Measurements from ENCODE around the gene KCNMA1.

Gene KCNMA1

GRCh38 chr10:76874176-76874575 is 763.4 kb downstream of the KCNMA1 start:
- TF ChIP-seq, protein P1, sequence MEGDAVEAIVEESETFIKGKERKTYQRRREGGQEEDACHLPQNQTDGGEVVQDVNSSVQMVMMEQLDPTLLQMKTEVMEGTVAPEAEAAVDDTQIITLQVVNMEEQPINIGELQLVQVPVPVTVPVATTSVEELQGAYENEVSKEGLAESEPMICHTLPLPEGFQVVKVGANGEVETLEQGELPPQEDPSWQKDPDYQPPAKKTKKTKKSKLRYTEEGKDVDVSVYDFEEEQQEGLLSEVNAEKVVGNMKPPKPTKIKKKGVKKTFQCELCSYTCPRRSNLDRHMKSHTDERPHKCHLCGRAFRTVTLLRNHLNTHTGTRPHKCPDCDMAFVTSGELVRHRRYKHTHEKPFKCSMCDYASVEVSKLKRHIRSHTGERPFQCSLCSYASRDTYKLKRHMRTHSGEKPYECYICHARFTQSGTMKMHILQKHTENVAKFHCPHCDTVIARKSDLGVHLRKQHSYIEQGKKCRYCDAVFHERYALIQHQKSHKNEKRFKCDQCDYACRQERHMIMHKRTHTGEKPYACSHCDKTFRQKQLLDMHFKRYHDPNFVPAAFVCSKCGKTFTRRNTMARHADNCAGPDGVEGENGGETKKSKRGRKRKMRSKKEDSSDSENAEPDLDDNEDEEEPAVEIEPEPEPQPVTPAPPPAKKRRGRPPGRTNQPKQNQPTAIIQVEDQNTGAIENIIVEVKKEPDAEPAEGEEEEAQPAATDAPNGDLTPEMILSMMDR (conservative IDR thresholded peaks at IDR 0.05; ENCODE audit: low read depth, low read length): no peak
- Histone ChIP-seq H3K36me3 (ENCODE audit: insufficient read depth) (no peaks in the 10 kb centered on the region), H3K9ac (no peak overlapping the region), H3K4me2 (no peak overlapping the region), H3K79me2 (ENCODE audit: insufficient read depth, low read depth) (no peaks in the 10 kb centered on the region), H3K4me3 (IDR thresholded peaks at IDR 0.05; ENCODE audit: insufficient read depth, low read depth, low read length) (no peak overlapping the region), H2AFZ (ENCODE audit: low read depth) (no peak overlapping the region), H3K4me1 (ENCODE audit: low read depth, poor library complexity, severe bottlenecking) (no peaks in the 10 kb centered on the region), H3K27ac (no peak overlapping the region), H4K20me1 (ENCODE audit: insufficient read depth) (no peaks in the 10 kb centered on the region), H3K27me3 (ENCODE audit: insufficient read depth, low read depth) (no peaks in the 10 kb centered on the region)

DNA sequence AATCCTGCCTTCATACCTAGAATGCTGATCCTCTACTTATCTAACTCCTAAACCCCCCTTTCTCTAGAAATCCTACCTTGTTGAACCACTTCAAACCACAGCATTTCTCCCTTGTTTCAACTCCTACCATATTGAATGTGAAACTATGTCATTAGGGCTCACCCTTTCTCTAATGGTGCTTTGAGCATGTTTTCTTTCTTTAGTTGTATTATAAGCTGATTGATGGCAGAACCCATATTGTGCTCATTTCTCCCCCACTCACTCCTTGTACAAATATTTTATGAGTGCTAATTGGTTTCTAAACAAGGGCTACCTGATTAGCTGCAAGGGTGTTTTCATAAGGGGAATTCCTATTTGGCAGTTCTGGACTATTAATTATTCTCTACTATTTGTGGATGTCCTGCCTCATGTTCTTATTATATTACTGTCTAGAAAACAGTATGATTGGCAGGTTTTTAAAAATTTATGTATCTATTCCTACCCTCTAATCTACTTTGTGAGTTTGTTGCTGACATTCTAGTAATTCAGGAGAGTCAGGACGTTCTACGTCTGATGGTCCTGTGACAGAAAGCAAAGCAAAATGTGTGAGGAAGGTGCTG is 765.8 kb downstream of the KCNMA1 start:
- no peaks in the 10 kb centered on the region for H3K27me3 ChIP-seq (ENCODE audit: insufficient read depth, low read depth)
- TF ChIP-seq, protein P1 (conservative IDR thresholded peaks at IDR 0.05; ENCODE audit: low read depth, low read length): no peak

DNA sequence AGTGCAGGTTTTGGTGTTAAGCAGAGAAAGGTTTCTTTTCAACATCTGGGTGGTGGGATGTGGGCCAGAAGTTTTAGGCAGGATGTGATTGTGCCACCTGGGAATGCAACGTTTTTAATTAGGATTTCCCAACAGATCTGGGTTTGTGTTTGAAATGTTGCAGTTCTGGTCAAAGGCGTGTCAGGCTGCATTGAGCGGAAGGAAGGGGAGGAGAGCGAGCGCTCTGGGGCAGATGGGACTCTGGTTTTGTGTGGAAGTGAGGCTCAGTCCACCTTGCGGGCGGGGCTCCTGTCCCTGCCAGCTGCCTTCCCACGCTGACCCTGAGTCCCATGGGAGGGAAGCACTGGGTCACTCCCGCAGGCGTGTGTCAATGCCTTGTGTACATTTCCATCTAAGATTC is 767.7 kb downstream of the KCNMA1 start:
- H3K4me1 ChIP-seq (ENCODE audit: low read depth, poor library complexity, severe bottlenecking): no peaks in the 10 kb centered on the region
- TF ChIP-seq, protein P1 (conservative IDR thresholded peaks at IDR 0.05; ENCODE audit: low read depth, low read length): no peak
- no peak overlapping the region for H3K4me3 ChIP-seq (IDR thresholded peaks at IDR 0.05; ENCODE audit: insufficient read depth, low read depth, low read length)
- no peaks in the 10 kb centered on the region for H3K27me3 ChIP-seq (ENCODE audit: insufficient read depth, low read depth)
- no peaks in the 10 kb centered on the region for H3K79me2 ChIP-seq (ENCODE audit: insufficient read depth, low read depth)
- H3K27ac ChIP-seq: no peak overlapping the region
- H4K20me1 ChIP-seq (ENCODE audit: insufficient read depth): no peaks in the 10 kb centered on the region
- no peak overlapping the region for H3K9ac ChIP-seq
- no peak overlapping the region for H3K4me2 ChIP-seq
- no peaks in the 10 kb centered on the region for H3K36me3 ChIP-seq (ENCODE audit: insufficient read depth)
- no peak overlapping the region for H2AFZ ChIP-seq (ENCODE audit: low read depth)

More for the DNA sequence above, 765.8 kb downstream of the KCNMA1 start:
- no peaks in the 10 kb centered on the region for H4K20me1 ChIP-seq (ENCODE audit: insufficient read depth)
- H3K79me2 ChIP-seq (ENCODE audit: insufficient read depth, low read depth): no peaks in the 10 kb centered on the region
- H3K9ac ChIP-seq: no peak overlapping the region
- no peak overlapping the region for H3K4me2 ChIP-seq
- H3K27ac ChIP-seq: no peak overlapping the region
- H3K4me3 ChIP-seq (IDR thresholded peaks at IDR 0.05; ENCODE audit: insufficient read depth, low read depth, low read length): no peak overlapping the region
- no peaks in the 10 kb centered on the region for H3K36me3 ChIP-seq (ENCODE audit: insufficient read depth)
- no peaks in the 10 kb centered on the region for H3K4me1 ChIP-seq (ENCODE audit: low read depth, poor library complexity, severe bottlenecking)
- H2AFZ ChIP-seq (ENCODE audit: low read depth): no peak overlapping the region

- Histone ChIP-seq H2AFZ (ENCODE audit: low read depth) (no peak overlapping the region), H3K4me1 (ENCODE audit: low read depth, poor library complexity, severe bottlenecking) (no peaks in the 10 kb centered on the region), H3K4me2 (no peak overlapping the region), H3K27ac (no peak overlapping the region), H3K4me3 (IDR thresholded peaks at IDR 0.05; ENCODE audit: insufficient read depth, low read depth, low read length) (no peak overlapping the region), H4K20me1 (ENCODE audit: insufficient read depth) (no peaks in the 10 kb centered on the region), H3K36me3 (ENCODE audit: insufficient read depth) (no peaks in the 10 kb centered on the region), H3K9ac (no peak overlapping the region), H3K27me3 (ENCODE audit: insufficient read depth, low read depth) (no peaks in the 10 kb centered on the region), H3K79me2 (ENCODE audit: insufficient read depth, low read depth) (no peaks in the 10 kb centered on the region)
- TF ChIP-seq, protein P1 (conservative IDR thresholded peaks at IDR 0.05; ENCODE audit: low read depth, low read length): no peak
Observed at GRCh38 chr10:76868098-76868977, 769.3 kb downstream of the KCNMA1 start.

Measured in KMS-11 (cell line).